Motor neuron (in vitro differentiated cells): ENCODE results near the gene GHITM. TPM values are rescaled to one million over a fixed set of nuclear protein-coding genes. Genes with fewer than 3 reads are reported as not detected.
A peak's percentile ranks its signal among the peaks of the same experiment; 100 is the strongest.

Experiments used
- ATAC-seq, 8 experiments: fragments of 200-7000 bp; cut with Tn5 transposase; replicated peaks in 6 of 8; 2 replicates each; pipeline ENCODE4 v1.8.0; 2021; ENCODE audit warnings: mild to moderate bottlenecking in 8 of 8, moderate library complexity in 8 of 8
- H3K27ac ChIP-seq, 2 donors: fragments of 250-450 bp; sonication (Bioruptor Pico); 2 replicates each; pipeline ENCODE4 v1.9.0; 2021; ENCODE audit warnings: antibody characterized with exemption in 2 of 2, mild to moderate bottlenecking in 2 of 2, moderate library complexity in 1 of 2
- H3K4me1 ChIP-seq, 2 donors: fragments of 250-450 bp; sonication (Bioruptor Pico); replicated peaks in 1 of 2; 2 replicates each; pipeline ENCODE4 v1.6.1; 2021; ENCODE audit warnings: antibody characterized with exemption in 2 of 2, mild to moderate bottlenecking in 2 of 2, moderate library complexity in 1 of 2
- H3K4me3 ChIP-seq, 5 donors: fragments of 250-450 bp; sonication (Bioruptor Pico); 2 replicates each; pipeline ENCODE4 v1.9.0; 2021; ENCODE audit warnings: antibody characterized with exemption in 5 of 5, mild to moderate bottlenecking in 5 of 5, moderate library complexity in 4 of 5
- WGBS, 10 experiments: fragments of 450-650 bp; shearing (Covaris generic); methylation state at CpG; one replicate each; pipeline ENCODE4 v1.0.0; 2022; 5-methylcytosine and 5-hydroxymethylcytosine counted together
- in situ Hi-C, 9 experiments: fragments of 400-800 bp; cut with MboI; loops; one replicate each; pipeline ENCODE4 v1.15.0; 2021; ENCODE audit warnings: low sequenced_read_pairs in 9 of 9, low pct_unique_long_range_greater_than_20kb in 2 of 9; ENCODE audit not compliant: unreplicated experiment in 9 of 9
- total RNA-seq, 8 experiments: library from RNA; unstranded; fragments of 300-600 nt; gene quantifications; 2 replicates each; pipeline versions ENCODE4 v1.2.3 to v1.2.4, GENCODE V29; 2022

The GHITM gene
- total RNA-seq, 8 experiments from 2014 or later = 132 to 306 (median 173) TPM

- in situ Hi-C loops = no loop called here
These were observed 49.5 kb downstream of the GHITM start for GRCh38 chr10:84188815-84189214.

GRCh38 chr10:84190621-84191020 is 51.3 kb downstream of the GHITM start:
- WGBS, 10 experiments = 0 to 94% (median 35%) methylated on average over 1 to 3 of the region's 3 CpGs; no CpG with 5 or more reads in 6 of the 10 experiments
- Histone ChIP-seq H3K4me1 (peaks cover 0 to 4% of the 10 kb centered on the region in 2 donors), H3K4me3 (no peak overlapping the region), H3K27ac (no peak overlapping the region)
- in situ Hi-C loops = loop anchor here in 1 of 9 experiments (10.0 kb wide), 1 partner anchor 46 kb away; no protein-coding TSS in a partner anchor
- ATAC-seq = no peak

More at GRCh38 chr10:84188815-84189214, 49.5 kb downstream of the GHITM start:
- Histone ChIP-seq H3K4me1 (peaks cover 0 to 1% of the 10 kb centered on the region in 2 donors), H3K4me3 (no peak overlapping the region), H3K27ac (no peak overlapping the region)
- 20 to 100% (median 65%) methylated on average over 1 to 3 of the region's 3 CpGs; no CpG with 5 or more reads in 7 of the 10 experiments for WGBS, 10 experiments
- no peak for ATAC-seq

- Histone ChIP-seq H3K4me3 (no peak overlapping the region), H3K4me1 (peaks cover 0 to 4% of the 10 kb centered on the region in 2 donors), H3K27ac (no peak overlapping the region)
- ATAC-seq = no peak
- WGBS, 10 experiments = 52 to 85% (median 67%) methylated on average over 1 to 5 of the region's 5 CpGs; no CpG with 5 or more reads in 4 of the 10 experiments
- in situ Hi-C loops = loop anchor here in 1 of 9 experiments (10.0 kb wide), 1 partner anchor 46 kb away; no protein-coding TSS in a partner anchor
These were observed 51.8 kb downstream of the GHITM start for GRCh38 chr10:84191106-84191505.

GRCh38 chr10:84193327-84193726 is 54.0 kb downstream of the GHITM start:
- WGBS, 10 experiments = 75 to 100% methylated on average over 1 of the region's 2 CpGs; no CpG with 5 or more reads in 8 of the 10 experiments
- in situ Hi-C loops = loop anchor here in 1 of 9 experiments (10.0 kb wide), 1 partner anchor 49 kb away; no protein-coding TSS in a partner anchor
- Histone ChIP-seq H3K27ac (no peak overlapping the region), H3K4me1 (peaks cover 3 to 4% of the 10 kb centered on the region in 2 donors), H3K4me3 (no peak overlapping the region)
- ATAC-seq = no peak

GRCh38 chr10:84193846-84194423 is 54.6 kb downstream of the GHITM start:
- 10 to 40% (median 20%) methylated on average over 2 of the region's 5 CpGs; no CpG with 5 or more reads in 7 of the 10 experiments for WGBS, 10 experiments
- Histone ChIP-seq H3K4me3 (peak overlapping the region; percentile 37 to 48 (median 43)), H3K4me1 (peaks cover 4% of the 10 kb centered on the region in 2 donors), H3K27ac (no peak overlapping the region)
- no peak for ATAC-seq
- in situ Hi-C loops = loop anchor here in 1 of 9 experiments (10.0 kb wide), 1 partner anchor 49 kb away; no protein-coding TSS in a partner anchor

GRCh38 chr10:84194424-84195043 is 55.2 kb downstream of the GHITM start, which contains the start of gene CDHR1:
Gene CDHR1 (plus strand): TSS chr10:84194537. CDS start chr10:84194761, 224 bp downstream.
- 4 to 27% (median 9%) methylated on average over 3 to 9 of the region's 61 CpGs; no CpG with 5 or more reads in 6 of the 10 experiments for WGBS, 10 experiments

GRCh38 chr10:84195044-84195830 is 55.9 kb downstream of the GHITM start:
- in situ Hi-C loops = loop anchor here in 1 of 9 experiments (10.0 kb wide), 1 partner anchor 50 kb away; no protein-coding TSS in a partner anchor
- Histone ChIP-seq H3K4me1 (peaks cover 4% of the 10 kb centered on the region in 2 donors), H3K27ac (no peak overlapping the region), H3K4me3 (peak overlapping the region; percentile 37 to 48 (median 43))
- 33 to 80% (median 44%) methylated on average over 1 to 7 of the region's 43 CpGs; no CpG with 5 or more reads in 6 of the 10 experiments for WGBS, 10 experiments
- no peak for ATAC-seq

More at GRCh38 chr10:84194424-84195043, 55.2 kb downstream of the GHITM start, which contains the start of gene CDHR1:
- in situ Hi-C loops = loop anchor here in 1 of 9 experiments (10.0 kb wide), 1 partner anchor 50 kb away; no protein-coding TSS in a partner anchor
- peak; percentile 79 to 93 (median 92) for ATAC-seq
- Histone ChIP-seq H3K4me3 (peak within 1 kb of the TSS; percentile 37 to 48 (median 43)), H3K4me1 (peaks cover 4% of the 10 kb centered on the region in 2 donors), H3K27ac (no peak within 1 kb of the TSS)

GRCh38 chr10:84196083-84196482 is 56.8 kb downstream of the GHITM start:
- no peak overlapping the region for H3K4me3 ChIP-seq
- no peak overlapping the region for H3K27ac ChIP-seq
- ATAC-seq = no peak
- in situ Hi-C loops = loop anchor here in 1 of 9 experiments (10.0 kb wide), 1 partner anchor 51 kb away; no protein-coding TSS in a partner anchor
- H3K4me1 ChIP-seq = peaks cover 4% of the 10 kb centered on the region in 2 donors
- WGBS, 10 experiments = 33 to 80% (median 60%) methylated on average over 1 to 3 of the region's 4 CpGs; no CpG with 5 or more reads in 2 of the 10 experiments

- no peak overlapping the region for H3K27ac ChIP-seq
- WGBS, 10 experiments = 71 to 96% (median 85%) methylated on average over 1 to 5 of the region's 5 CpGs; no CpG with 5 or more reads in 6 of the 10 experiments
- no peak overlapping the region for H3K4me3 ChIP-seq
- H3K4me1 ChIP-seq = peaks cover 4% of the 10 kb centered on the region in 2 donors
- no peak for ATAC-seq
- in situ Hi-C loops = loop anchor here in 1 of 9 experiments (10.0 kb wide), 1 partner anchor 52 kb away; no protein-coding TSS in a partner anchor
These were observed 57.6 kb downstream of the GHITM start for GRCh38 chr10:84196941-84197340.

- no peak for ATAC-seq
- in situ Hi-C loops = loop anchor here in 1 of 9 experiments (10.0 kb wide), 1 partner anchor 53 kb away; no protein-coding TSS in a partner anchor
- WGBS, 10 experiments = 25% methylated on average over 4 of the region's 5 CpGs; no CpG with 5 or more reads in 9 of the 10 experiments
- no peak overlapping the region for H3K27ac ChIP-seq
- peaks cover 4% of the 10 kb centered on the region in 2 donors for H3K4me1 ChIP-seq
- H3K4me3 ChIP-seq = no peak overlapping the region
These were observed 58.3 kb downstream of the GHITM start for GRCh38 chr10:84197643-84198042.

- in situ Hi-C loops = loop anchor here in 1 of 9 experiments (10.0 kb wide), 1 partner anchor 54 kb away; no protein-coding TSS in a partner anchor
- WGBS, 10 experiments = 0 to 100% (median 61%) methylated on average over 1 to 5 of the region's 7 CpGs; no CpG with 5 or more reads in 2 of the 10 experiments
- H3K27ac ChIP-seq = no peak overlapping the region
- H3K4me1 ChIP-seq = peaks cover 4% of the 10 kb centered on the region in 2 donors
- no peak overlapping the region for H3K4me3 ChIP-seq
- peak in 1 of 8 experiments; percentile 11 for ATAC-seq
These were observed 59.1 kb downstream of the GHITM start for GRCh38 chr10:84198206-84198915.
